ENCODE results near the gene PAPSS2. TPM values are rescaled to one million over a fixed set of nuclear protein-coding genes. Genes with fewer than 3 reads are reported as not detected.

The PAPSS2 gene
- polyA plus RNA-seq, 1 experiment: 51.4 TPM

- no peaks in the 10 kb centered on the region for H3K27me3 ChIP-seq (ENCODE audit: control insufficient read depth, insufficient read depth, low read length)
- H3K9me3 ChIP-seq (ENCODE audit: control insufficient read depth, insufficient read depth, low read length): no peaks in the 10 kb centered on the region
- no peak overlapping the region for H3K4me3 ChIP-seq (ENCODE audit: low read depth, low read length)
- ChIA-PET CTCF (interaction anchor here (0.6 to 1.2 kb wide), 6 partner anchors 11 to 706 kb away, joined by 3 to 6 read pairs (median 4); no protein-coding TSS in a partner anchor), POLR2A (no interaction called here)
- no peak overlapping the region for H3K27ac ChIP-seq (ENCODE audit: low read depth, low read length)
- peak; percentile 40 for TF ChIP-seq CTCF (IDR thresholded peaks at IDR 0.05; ENCODE audit: low read depth, low read length)
- no peak for DNase-seq (ENCODE audit: low read depth, low spot score)
These were observed 112.3 kb downstream of the PAPSS2 start for GRCh38 chr10:87771871-87772500.

GRCh38 chr10:87775766-87776165 is 116.1 kb downstream of the PAPSS2 start:
- no peak for TF ChIP-seq CTCF (IDR thresholded peaks at IDR 0.05; ENCODE audit: low read depth, low read length)

GRCh38 chr10:87776328-87776727 is 116.7 kb downstream of the PAPSS2 start:
- Histone ChIP-seq H3K4me3 (ENCODE audit: low read depth, low read length) (no peak overlapping the region), H3K9me3 (ENCODE audit: control insufficient read depth, insufficient read depth, low read length) (no peaks in the 10 kb centered on the region), H3K27me3 (ENCODE audit: control insufficient read depth, insufficient read depth, low read length) (no peaks in the 10 kb centered on the region), H3K27ac (ENCODE audit: low read depth, low read length) (peak overlapping the region; percentile 23)
- no peak for DNase-seq (ENCODE audit: low read depth, low spot score)
- POLR2A ChIA-PET: no interaction called here
- no peak for TF ChIP-seq CTCF (IDR thresholded peaks at IDR 0.05; ENCODE audit: low read depth, low read length)
- CTCF ChIA-PET: interaction anchor here (1.8 kb wide), 1 partner anchor 243 kb away, joined by 5 read pairs; no protein-coding TSS in a partner anchor

More at GRCh38 chr10:87775766-87776165, 116.1 kb downstream of the PAPSS2 start:
- Histone ChIP-seq H3K9me3 (ENCODE audit: control insufficient read depth, insufficient read depth, low read length) (no peaks in the 10 kb centered on the region), H3K27ac (ENCODE audit: low read depth, low read length) (no peak overlapping the region), H3K27me3 (ENCODE audit: control insufficient read depth, insufficient read depth, low read length) (no peaks in the 10 kb centered on the region), H3K4me3 (ENCODE audit: low read depth, low read length) (no peak overlapping the region)
- DNase-seq (ENCODE audit: low read depth, low spot score): no peak
- CTCF ChIA-PET: interaction anchor here (0.7 to 1.8 kb wide), 4 partner anchors 117 to 258 kb away, joined by 3 to 5 read pairs (median 4); no protein-coding TSS in a partner anchor
- POLR2A ChIA-PET: interaction anchor here (0.7 kb wide), 1 partner anchor 554 kb away, joined by 3 read pairs; no protein-coding TSS in a partner anchor

GRCh38 chr10:87781545-87781944 is 121.9 kb downstream of the PAPSS2 start:
- DNase-seq (ENCODE audit: low read depth, low spot score): no peak
- ChIA-PET CTCF (no interaction called here), POLR2A (no interaction called here)
- Histone ChIP-seq H3K27ac (ENCODE audit: low read depth, low read length) (no peak overlapping the region), H3K9me3 (ENCODE audit: control insufficient read depth, insufficient read depth, low read length) (no peaks in the 10 kb centered on the region), H3K27me3 (ENCODE audit: control insufficient read depth, insufficient read depth, low read length) (no peaks in the 10 kb centered on the region), H3K4me3 (ENCODE audit: low read depth, low read length) (no peak overlapping the region)
- no peak for TF ChIP-seq CTCF (IDR thresholded peaks at IDR 0.05; ENCODE audit: low read depth, low read length)

GRCh38 chr10:87782721-87783120 is 123.0 kb downstream of the PAPSS2 start:
- DNase-seq (ENCODE audit: low read depth, low spot score): no peak
- Histone ChIP-seq H3K27ac (ENCODE audit: low read depth, low read length) (no peak overlapping the region), H3K4me3 (ENCODE audit: low read depth, low read length) (no peak overlapping the region), H3K9me3 (ENCODE audit: control insufficient read depth, insufficient read depth, low read length) (no peaks in the 10 kb centered on the region), H3K27me3 (ENCODE audit: control insufficient read depth, insufficient read depth, low read length) (no peaks in the 10 kb centered on the region)
- no peak for TF ChIP-seq CTCF (IDR thresholded peaks at IDR 0.05; ENCODE audit: low read depth, low read length)
- POLR2A ChIA-PET: no interaction called here
- CTCF ChIA-PET: interaction anchor here (0.8 kb wide), 1 partner anchor 249 kb away, joined by 3 read pairs; no protein-coding TSS in a partner anchor
